K562 (cell line): Measurements from ENCODE around the gene MIEN1. TPM values are rescaled to one million over a fixed set of nuclear protein-coding genes. Genes with fewer than 3 reads are reported as not detected.

Experiments used
- ARID1B ChIP-seq: fragments of 450-650 bp; IDR thresholded peaks from 2 replicates; pipeline ENCODE4 v1.6.1; 2016; ENCODE audit warnings: antibody characterized with exemption, mild to moderate bottlenecking, inconsistent platforms
- CBFB ChIP-seq: sonication (generic); formaldehyde crosslinking; IDR thresholded peaks from 2 replicates; pipeline ENCODE4 v1.4.0; 2020; ENCODE audit warnings: mild to moderate bottlenecking, missing genetic modification reagents
- CCNT2 ChIP-seq: IDR thresholded peaks from 2 replicates; pipeline ENCODE4 v1.6.1; 2011; ENCODE audit warnings: borderline replicate concordance, low read depth, mild to moderate bottlenecking, moderate library complexity, mixed read lengths, low read length; ENCODE audit not compliant: insufficient read length; ENCODE audit errors: extremely low read depth
- ELF1 ChIP-seq: fragments of 200-800 bp; sonication (Bioruptor generic); IDR thresholded peaks from 2 replicates; pipeline ENCODE4 v1.6.1; 2016; ENCODE audit warnings: missing genetic modification characterization, missing compliant biosample characterization
- ETV5 ChIP-seq: sonication (generic); formaldehyde crosslinking; IDR thresholded peaks from 2 replicates; pipeline ENCODE4 v1.4.0; 2020; ENCODE audit warnings: low read depth, mild to moderate bottlenecking, missing genetic modification reagents
- HDAC6 ChIP-seq: IDR thresholded peaks from 2 replicates; pipeline ENCODE4 v1.6.1; 2012; ENCODE audit warnings: low read depth, mild to moderate bottlenecking, control low read depth, inconsistent platforms, low read length, moderate library complexity
- KAT8 ChIP-seq: fragments of 450-650 bp; IDR thresholded peaks from 2 replicates; pipeline ENCODE4 v1.6.1; 2016; ENCODE audit warnings: low read depth, mild to moderate bottlenecking
- MAFG ChIP-seq: fragments of 450-650 bp; conservative IDR thresholded peaks from 2 replicates; pipeline ENCODE4 v1.6.1; 2016; ENCODE audit warnings: missing genetic modification characterization, missing compliant biosample characterization
- NBN ChIP-seq: fragments of 450-650 bp; IDR thresholded peaks from 2 replicates; pipeline ENCODE4 v1.6.1; 2016; ENCODE audit warnings: low read depth, mild to moderate bottlenecking
- NR2C2 ChIP-seq, 2 experiments: fragments of 200-800 bp in 1 of 2; sonication (Bioruptor generic) in 1 of 2; sonication (generic) in 1 of 2; formaldehyde crosslinking in 1 of 2; IDR thresholded peaks; 2 replicates each; pipeline versions ENCODE4 v1.6.1 to v1.8.0; 2016 to 2022; ENCODE audit warnings: mild to moderate bottlenecking in 1 of 2, missing compliant biosample characterization in 1 of 2, missing genetic modification characterization in 1 of 2, missing genetic modification reagents in 1 of 2
- OTX1 ChIP-seq: fragments of 450-650 bp; formaldehyde crosslinking; IDR thresholded peaks from 2 replicates; pipeline ENCODE4 v1.4.0; 2022; ENCODE audit warnings: mild to moderate bottlenecking
- PRPF4 ChIP-seq: fragments of 200-400 bp; formaldehyde crosslinking; IDR thresholded peaks from one replicate; pipeline ENCODE4 v1.6.1; 2017; ENCODE audit warnings: low read length, low read depth, mild to moderate bottlenecking; ENCODE audit not compliant: insufficient read depth, poor library complexity, severe bottlenecking
- RB1 ChIP-seq: fragments of 450-650 bp; IDR thresholded peaks from 2 replicates; pipeline ENCODE4 v1.6.1; 2017; ENCODE audit warnings: low read depth, mild to moderate bottlenecking
- RBM34 ChIP-seq: fragments of 200-400 bp; formaldehyde crosslinking; IDR thresholded peaks from 2 replicates; pipeline ENCODE4 v1.6.1; 2018; ENCODE audit warnings: low read length, borderline replicate concordance; ENCODE audit not compliant: insufficient read depth
- ZNF174 ChIP-seq: fragments of 250-450 bp; sonication (Bioruptor Pico); IDR thresholded peaks from 2 replicates; pipeline ENCODE4 v1.4.0; 2020; ENCODE audit warnings: mild to moderate bottlenecking
- ZNF699 ChIP-seq: fragments of 250-450 bp; sonication (Bioruptor Pico); IDR thresholded peaks from 2 replicates; pipeline ENCODE4 v1.8.0; 2021; ENCODE audit warnings: mild to moderate bottlenecking, moderate library complexity; ENCODE audit not compliant: insufficient replicate concordance
- polyA plus RNA-seq, 8 experiments: library from polyadenylated mRNA; depleted of rRNA in 4 of 8; stranded (reverse) in 5 of 8; unstranded in 3 of 8; fragments of >200 nt; fragmentation: Nextera tagmentation in 2 of 8; fragmentation: Illumina TruSeq in 1 of 8; extraction: Ambion mirVana in 2 of 8; extraction: Trizol in 1 of 8; gene quantifications; 2 replicates each; pipeline versions ENCODE4 v1.2.1 to v1.2.3, GENCODE V29; 2011 to 2014; ENCODE audit warnings: inconsistent platforms in 1 of 8, missing spikeins in 1 of 8
- total RNA-seq, 7 experiments: library from RNA; depleted of rRNA in 6 of 7; stranded (reverse); fragments of >200 nt in 6 of 7; fragmentation: Illumina TruSeq in 2 of 7; extraction: Trizol in 2 of 7; gene quantifications; 2 replicates each; pipeline versions ENCODE4 v1.2.1 to v1.2.3, GENCODE V29; 2011 to 2021; ENCODE audit warnings: low replicate concordance in 1 of 7
- TF ChIP-seq, protein P1 (sequence below), 2 experiments: IDR thresholded peaks; 2 replicates each; pipeline ENCODE4 v1.6.1; 2011; ENCODE audit warnings: borderline replicate concordance in 1 of 2, control low read depth in 1 of 2, low read depth in 1 of 2, low read length in 1 of 2, mild to moderate bottlenecking in 1 of 2, mixed read lengths in 1 of 2, moderate library complexity in 1 of 2; ENCODE audit not compliant: insufficient read depth in 1 of 2, insufficient read length in 1 of 2, poor library complexity in 1 of 2, severe bottlenecking in 1 of 2; ENCODE audit errors: extremely low read depth in 1 of 2
- TF ChIP-seq, protein P2 (sequence below): sonication (generic); formaldehyde crosslinking; IDR thresholded peaks from 2 replicates; pipeline ENCODE4 v1.8.0; 2022; ENCODE audit warnings: mild to moderate bottlenecking, missing genetic modification reagents
- TF ChIP-seq, protein P3 (sequence below): fragments of 250-450 bp; sonication (Bioruptor Pico); IDR thresholded peaks from 2 replicates; pipeline ENCODE4 v1.8.0; 2021; ENCODE audit warnings: borderline replicate concordance, mild to moderate bottlenecking, moderate library complexity; ENCODE audit not compliant: poor library complexity, severe bottlenecking
- TF ChIP-seq, protein P4 (sequence below): fragments of 250-450 bp; sonication (Bioruptor Pico); IDR thresholded peaks from 2 replicates; pipeline ENCODE4 v1.8.0; 2021; ENCODE audit warnings: moderate library complexity, mild to moderate bottlenecking, inconsistent platforms
- TF ChIP-seq, protein P5 (sequence below): IDR thresholded peaks from 2 replicates; pipeline ENCODE4 v1.6.1; 2012; ENCODE audit warnings: low read depth, low read length, improper control_type of control experiment, borderline replicate concordance

MIEN1 gene
- total and polyA plus RNA-seq, 9 of the 15 experiments (the other 6 are each of a cell fraction or from before 2014, with no cell fraction given), result 61.3 to 142 (median 78.9) TPM

DNA sequence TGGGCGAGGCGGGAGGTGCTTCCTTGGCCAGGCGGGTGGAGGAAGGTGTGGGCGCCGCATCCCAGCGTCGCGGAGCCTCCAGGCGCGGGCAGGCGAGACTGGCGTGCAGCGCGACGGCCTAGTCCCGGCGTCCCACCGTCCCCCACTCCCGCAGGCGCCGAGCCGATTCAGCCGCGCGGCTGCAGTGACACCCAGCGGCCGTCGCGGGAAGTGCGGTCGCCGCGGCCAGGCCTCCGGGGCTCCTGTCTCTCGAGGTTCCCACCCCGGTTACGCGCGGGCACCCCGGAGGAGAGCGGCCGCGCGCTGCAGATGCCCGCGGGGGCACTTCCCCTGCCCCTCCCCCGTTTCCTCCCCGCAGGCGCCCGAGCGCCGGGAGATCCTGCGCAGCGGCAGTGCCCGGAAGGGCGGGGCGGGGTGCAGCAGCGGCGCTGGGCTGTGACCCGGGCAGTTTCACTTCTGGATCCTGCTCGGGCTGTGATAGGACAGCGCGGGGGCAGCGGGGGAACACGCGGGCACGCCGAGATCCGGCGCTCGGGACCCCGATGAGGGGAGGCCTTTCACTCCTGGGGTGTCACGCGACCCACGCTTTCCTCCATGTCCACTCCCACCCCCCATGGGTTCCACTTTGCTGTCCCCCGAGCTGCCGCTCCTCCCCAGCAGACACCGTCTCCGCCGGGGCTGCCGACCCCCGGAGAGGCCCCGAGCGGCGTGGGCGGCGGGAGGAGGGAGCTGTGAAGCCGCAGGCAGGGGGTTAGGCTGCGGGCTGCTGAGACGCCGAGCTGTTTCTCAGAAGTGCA, 24.0 kb upstream of the MIEN1 start (continued):
- TF ChIP-seq, protein P1, sequence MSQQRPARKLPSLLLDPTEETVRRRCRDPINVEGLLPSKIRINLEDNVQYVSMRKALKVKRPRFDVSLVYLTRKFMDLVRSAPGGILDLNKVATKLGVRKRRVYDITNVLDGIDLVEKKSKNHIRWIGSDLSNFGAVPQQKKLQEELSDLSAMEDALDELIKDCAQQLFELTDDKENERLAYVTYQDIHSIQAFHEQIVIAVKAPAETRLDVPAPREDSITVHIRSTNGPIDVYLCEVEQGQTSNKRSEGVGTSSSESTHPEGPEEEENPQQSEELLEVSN (IDR thresholded peaks at IDR 0.05; ENCODE audit: borderline replicate concordance in 1 of 2, extremely low read depth in 1 of 2, insufficient read depth in 1 of 2, insufficient read length in 1 of 2, low read depth in 1 of 2, low read length in 1 of 2, poor library complexity in 1 of 2, severe bottlenecking in 1 of 2), result peak; percentile 92
- TF ChIP-seq, protein P2, sequence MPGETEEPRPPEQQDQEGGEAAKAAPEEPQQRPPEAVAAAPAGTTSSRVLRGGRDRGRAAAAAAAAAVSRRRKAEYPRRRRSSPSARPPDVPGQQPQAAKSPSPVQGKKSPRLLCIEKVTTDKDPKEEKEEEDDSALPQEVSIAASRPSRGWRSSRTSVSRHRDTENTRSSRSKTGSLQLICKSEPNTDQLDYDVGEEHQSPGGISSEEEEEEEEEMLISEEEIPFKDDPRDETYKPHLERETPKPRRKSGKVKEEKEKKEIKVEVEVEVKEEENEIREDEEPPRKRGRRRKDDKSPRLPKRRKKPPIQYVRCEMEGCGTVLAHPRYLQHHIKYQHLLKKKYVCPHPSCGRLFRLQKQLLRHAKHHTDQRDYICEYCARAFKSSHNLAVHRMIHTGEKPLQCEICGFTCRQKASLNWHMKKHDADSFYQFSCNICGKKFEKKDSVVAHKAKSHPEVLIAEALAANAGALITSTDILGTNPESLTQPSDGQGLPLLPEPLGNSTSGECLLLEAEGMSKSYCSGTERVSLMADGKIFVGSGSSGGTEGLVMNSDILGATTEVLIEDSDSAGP, result no peak
- no peak for TF ChIP-seq PRPF4
- TF ChIP-seq HDAC6, result no peak
- TF ChIP-seq ZNF699, result no peak
- no peak for TF ChIP-seq NR2C2 (CRISPR knock-in tag; IDR thresholded peaks at IDR 0.05)
- peak; percentile 89 for TF ChIP-seq NR2C2 (tag; IDR thresholded peaks at IDR 0.05)
- TF ChIP-seq OTX1 (CRISPR knock-in tag), result peak; percentile 40; the same call in 1 of the 2 replicates
- TF ChIP-seq, protein P3, sequence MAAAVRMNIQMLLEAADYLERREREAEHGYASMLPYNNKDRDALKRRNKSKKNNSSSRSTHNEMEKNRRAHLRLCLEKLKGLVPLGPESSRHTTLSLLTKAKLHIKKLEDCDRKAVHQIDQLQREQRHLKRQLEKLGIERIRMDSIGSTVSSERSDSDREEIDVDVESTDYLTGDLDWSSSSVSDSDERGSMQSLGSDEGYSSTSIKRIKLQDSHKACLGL (CRISPR knock-in tag), result no peak
- TF ChIP-seq, protein P4, sequence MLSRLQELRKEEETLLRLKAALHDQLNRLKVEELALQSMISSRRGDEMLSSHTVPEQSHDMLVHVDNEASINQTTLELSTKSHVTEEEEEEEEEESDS (CRISPR knock-in tag), result no peak
- TF ChIP-seq KAT8, result no peak
- TF ChIP-seq, protein P5, sequence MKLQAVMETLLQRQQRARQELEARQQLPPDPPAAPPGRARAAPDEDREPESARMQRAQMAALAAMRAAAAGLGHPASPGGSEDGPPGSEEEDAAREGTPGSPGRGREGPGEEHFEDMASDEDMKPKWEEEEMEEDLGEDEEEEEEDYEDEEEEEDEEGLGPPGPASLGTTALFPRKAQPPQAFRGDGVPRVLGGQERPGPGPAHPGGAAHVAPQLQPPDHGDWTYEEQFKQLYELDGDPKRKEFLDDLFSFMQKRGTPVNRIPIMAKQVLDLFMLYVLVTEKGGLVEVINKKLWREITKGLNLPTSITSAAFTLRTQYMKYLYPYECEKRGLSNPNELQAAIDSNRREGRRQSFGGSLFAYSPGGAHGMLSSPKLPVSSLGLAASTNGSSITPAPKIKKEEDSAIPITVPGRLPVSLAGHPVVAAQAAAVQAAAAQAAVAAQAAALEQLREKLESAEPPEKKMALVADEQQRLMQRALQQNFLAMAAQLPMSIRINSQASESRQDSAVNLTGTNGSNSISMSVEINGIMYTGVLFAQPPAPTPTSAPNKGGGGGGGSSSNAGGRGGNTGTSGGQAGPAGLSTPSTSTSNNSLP, result no peak
- TF ChIP-seq CBFB (CRISPR knock-in tag), result no peak
- peak; percentile 36; the same call in 1 of the 2 replicates for TF ChIP-seq ETV5 (CRISPR knock-in tag)
- peak; percentile 99; the same call in 1 of the 2 replicates for TF ChIP-seq RBM34
- TF ChIP-seq ELF1, result peak; percentile 61; the same call in 1 of the 2 replicates
- TF ChIP-seq ARID1B, result no peak
- TF ChIP-seq ZNF174 (CRISPR knock-in tag), result no peak
- TF ChIP-seq MAFG (tag), result no peak
- TF ChIP-seq RB1, result peak; percentile 81
- TF ChIP-seq CCNT2, result peak; percentile 68
- 0 out of 2 replicates have a peak, but pooled peaks have one; percentile 34 for TF ChIP-seq NBN
